AML-193 (cell line): ENCODE data around the gene KRTAP5-9.
"Not testable (repeated sequence)": the region's sequence is repeated elsewhere in the genome, so short reads cannot be mapped to it uniquely, and the experiment has no call there.

Experiments
- DNase-seq, 2 experiments: peaks; one replicate each; lab custom pipeline; 2025; lab: John Stamatoyannopoulos, UW

KRTAP5-9 gene

DNA sequence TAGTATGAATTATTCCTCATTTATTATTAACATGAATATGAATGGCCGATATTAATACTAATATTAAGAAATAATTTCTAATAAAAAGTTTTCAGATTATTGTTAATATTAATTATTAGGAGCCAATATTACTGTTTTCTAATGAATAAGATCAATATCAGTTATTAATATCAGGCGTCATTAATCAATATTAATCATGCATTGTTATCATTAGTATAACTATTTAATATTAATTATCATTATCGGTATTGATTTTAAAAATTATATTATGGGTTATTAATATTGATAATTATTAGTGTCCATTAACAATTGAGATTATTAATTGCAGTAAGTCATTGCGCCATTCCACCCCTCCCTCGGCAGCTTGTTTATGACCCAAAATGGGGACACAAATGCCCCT is 37.5 kb downstream of the KRTAP5-9 start:
- not testable (repeated sequence) for DNase-seq

- not testable (repeated sequence) for DNase-seq
Observed at GRCh38 chr11:71588314-71588713, 40.1 kb downstream of the KRTAP5-9 start.

- not testable (repeated sequence) for DNase-seq
Observed at GRCh38 chr11:71588822-71589545, 40.8 kb downstream of the KRTAP5-9 start.

DNA sequence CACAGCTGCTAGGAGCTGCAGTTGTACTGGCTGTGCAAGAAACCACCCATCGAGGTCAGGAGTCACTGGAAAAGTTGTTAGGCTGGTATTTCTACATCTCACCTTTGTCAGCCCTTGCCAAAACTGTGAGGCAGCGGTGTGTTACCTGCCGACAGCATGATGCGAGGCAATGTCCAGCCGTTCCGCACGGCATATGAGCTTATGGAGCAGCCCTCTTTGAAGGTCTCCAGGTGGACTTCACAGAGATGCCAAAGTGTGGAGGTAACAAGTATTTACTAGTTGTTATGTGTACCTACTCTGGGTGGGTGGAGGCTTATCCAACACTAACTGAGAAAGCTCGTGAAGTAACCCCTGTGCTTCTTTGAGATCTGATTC is 41.3 kb downstream of the KRTAP5-9 start:
- DNase-seq: not testable (repeated sequence)
